Neural cell (in vitro differentiated cells): ENCODE results near the gene PACS1.

Experiments used
- EP300 ChIP-seq: fragments of 450-650 bp; conservative IDR thresholded peaks from 2 replicates; pipeline ENCODE4 v1.6.1; 2014; ENCODE audit warnings: antibody characterized with exemption, mild to moderate bottlenecking, moderate library complexity; ENCODE audit not compliant: poor library complexity, severe bottlenecking
- EZH2 ChIP-seq: fragments of 200-600, 300-800 bp; shearing (Covaris generic), sonication (generic); IDR thresholded peaks from 2 replicates; pipeline ENCODE4 v1.6.1; 2014; ENCODE audit warnings: antibody characterized with exemption, low read length, borderline replicate concordance, mild to moderate bottlenecking; ENCODE audit not compliant: insufficient read depth, poor library complexity, severe bottlenecking
- MXI1 ChIP-seq: fragments of 450-650 bp; conservative IDR thresholded peaks from 2 replicates; pipeline ENCODE4 v1.6.1; 2014; ENCODE audit warnings: antibody characterized with exemption, mild to moderate bottlenecking; ENCODE audit not compliant: poor library complexity, severe bottlenecking
- POLR2AphosphoS5 ChIP-seq: IDR thresholded peaks from 2 replicates; pipeline ENCODE4 v1.6.1; 2012
- RAD21 ChIP-seq: fragments of 450-650 bp; conservative IDR thresholded peaks from 2 replicates; pipeline ENCODE4 v1.6.1; 2014; ENCODE audit warnings: antibody characterized with exemption, mild to moderate bottlenecking, moderate library complexity
- SMC3 ChIP-seq: fragments of 450-650 bp; conservative IDR thresholded peaks from 2 replicates; pipeline ENCODE4 v1.6.1; 2014; ENCODE audit warnings: antibody characterized with exemption, mild to moderate bottlenecking, moderate library complexity; ENCODE audit not compliant: poor library complexity
- TAF1 ChIP-seq: IDR thresholded peaks from 2 replicates; pipeline ENCODE4 v1.6.1; 2012; ENCODE audit warnings: low read depth
- TF ChIP-seq, protein P1 (sequence below): fragments of 450-650 bp; IDR thresholded peaks from 2 replicates; pipeline ENCODE4 v1.5.1; 2014; ENCODE audit warnings: antibody characterized with exemption, mild to moderate bottlenecking, moderate library complexity; ENCODE audit not compliant: poor library complexity, severe bottlenecking
- TF ChIP-seq, protein P2 (sequence below): IDR thresholded peaks from 2 replicates; pipeline ENCODE4 v1.6.1; 2012; ENCODE audit warnings: borderline replicate concordance

- TF ChIP-seq, protein P1, sequence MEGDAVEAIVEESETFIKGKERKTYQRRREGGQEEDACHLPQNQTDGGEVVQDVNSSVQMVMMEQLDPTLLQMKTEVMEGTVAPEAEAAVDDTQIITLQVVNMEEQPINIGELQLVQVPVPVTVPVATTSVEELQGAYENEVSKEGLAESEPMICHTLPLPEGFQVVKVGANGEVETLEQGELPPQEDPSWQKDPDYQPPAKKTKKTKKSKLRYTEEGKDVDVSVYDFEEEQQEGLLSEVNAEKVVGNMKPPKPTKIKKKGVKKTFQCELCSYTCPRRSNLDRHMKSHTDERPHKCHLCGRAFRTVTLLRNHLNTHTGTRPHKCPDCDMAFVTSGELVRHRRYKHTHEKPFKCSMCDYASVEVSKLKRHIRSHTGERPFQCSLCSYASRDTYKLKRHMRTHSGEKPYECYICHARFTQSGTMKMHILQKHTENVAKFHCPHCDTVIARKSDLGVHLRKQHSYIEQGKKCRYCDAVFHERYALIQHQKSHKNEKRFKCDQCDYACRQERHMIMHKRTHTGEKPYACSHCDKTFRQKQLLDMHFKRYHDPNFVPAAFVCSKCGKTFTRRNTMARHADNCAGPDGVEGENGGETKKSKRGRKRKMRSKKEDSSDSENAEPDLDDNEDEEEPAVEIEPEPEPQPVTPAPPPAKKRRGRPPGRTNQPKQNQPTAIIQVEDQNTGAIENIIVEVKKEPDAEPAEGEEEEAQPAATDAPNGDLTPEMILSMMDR = no peak
- TF ChIP-seq RAD21 (no peak), EZH2 (no peak), EP300 (no peak), TAF1 (no peak), POLR2AphosphoS5 (peak; percentile 22), MXI1 (no peak), SMC3 (no peak)
- TF ChIP-seq, protein P2, sequence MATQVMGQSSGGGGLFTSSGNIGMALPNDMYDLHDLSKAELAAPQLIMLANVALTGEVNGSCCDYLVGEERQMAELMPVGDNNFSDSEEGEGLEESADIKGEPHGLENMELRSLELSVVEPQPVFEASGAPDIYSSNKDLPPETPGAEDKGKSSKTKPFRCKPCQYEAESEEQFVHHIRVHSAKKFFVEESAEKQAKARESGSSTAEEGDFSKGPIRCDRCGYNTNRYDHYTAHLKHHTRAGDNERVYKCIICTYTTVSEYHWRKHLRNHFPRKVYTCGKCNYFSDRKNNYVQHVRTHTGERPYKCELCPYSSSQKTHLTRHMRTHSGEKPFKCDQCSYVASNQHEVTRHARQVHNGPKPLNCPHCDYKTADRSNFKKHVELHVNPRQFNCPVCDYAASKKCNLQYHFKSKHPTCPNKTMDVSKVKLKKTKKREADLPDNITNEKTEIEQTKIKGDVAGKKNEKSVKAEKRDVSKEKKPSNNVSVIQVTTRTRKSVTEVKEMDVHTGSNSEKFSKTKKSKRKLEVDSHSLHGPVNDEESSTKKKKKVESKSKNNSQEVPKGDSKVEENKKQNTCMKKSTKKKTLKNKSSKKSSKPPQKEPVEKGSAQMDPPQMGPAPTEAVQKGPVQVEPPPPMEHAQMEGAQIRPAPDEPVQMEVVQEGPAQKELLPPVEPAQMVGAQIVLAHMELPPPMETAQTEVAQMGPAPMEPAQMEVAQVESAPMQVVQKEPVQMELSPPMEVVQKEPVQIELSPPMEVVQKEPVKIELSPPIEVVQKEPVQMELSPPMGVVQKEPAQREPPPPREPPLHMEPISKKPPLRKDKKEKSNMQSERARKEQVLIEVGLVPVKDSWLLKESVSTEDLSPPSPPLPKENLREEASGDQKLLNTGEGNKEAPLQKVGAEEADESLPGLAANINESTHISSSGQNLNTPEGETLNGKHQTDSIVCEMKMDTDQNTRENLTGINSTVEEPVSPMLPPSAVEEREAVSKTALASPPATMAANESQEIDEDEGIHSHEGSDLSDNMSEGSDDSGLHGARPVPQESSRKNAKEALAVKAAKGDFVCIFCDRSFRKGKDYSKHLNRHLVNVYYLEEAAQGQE = no peak
Measured at GRCh38 chr11:66263231-66263630, 193.2 kb downstream of the PACS1 start.
